ENCODE measurements around the gene SLC9A9.
"Not testable (repeated sequence)": the region's sequence is repeated elsewhere in the genome, so short reads cannot be mapped to it uniquely, and the experiment has no call there.

Gene SLC9A9

GRCh38 chr3:143808030-143808429, 40.2 kb downstream of the SLC9A9 start:
- DNase-seq = no peak

- DNase-seq = no peak
Measured at GRCh38 chr3:143806038-143806437, 42.2 kb downstream of the SLC9A9 start.

GRCh38 chr3:143805476-143805875, 42.8 kb downstream of the SLC9A9 start:
- not testable (repeated sequence) for DNase-seq

- not testable (repeated sequence) for DNase-seq
Measured at GRCh38 chr3:143801046-143801445, 47.2 kb downstream of the SLC9A9 start.

GRCh38 chr3:143798151-143798550, 50.1 kb downstream of the SLC9A9 start:
- not testable (repeated sequence) for DNase-seq

- no peak for DNase-seq
Measured at GRCh38 chr3:143795874-143796273, 52.4 kb downstream of the SLC9A9 start.

GRCh38 chr3:143794793-143795462, 53.3 kb downstream of the SLC9A9 start:
- DNase-seq = no peak

- DNase-seq = no peak
Measured at GRCh38 chr3:143793971-143794370, 54.3 kb downstream of the SLC9A9 start.

GRCh38 chr3:143791386-143791785, 56.9 kb downstream of the SLC9A9 start:
- no peak for DNase-seq

- no peak for DNase-seq
Measured at GRCh38 chr3:143786219-143787191, 61.8 kb downstream of the SLC9A9 start.

- no peak for DNase-seq
Measured at GRCh38 chr3:143784446-143784845, 63.8 kb downstream of the SLC9A9 start.

- no peak for DNase-seq
Measured at GRCh38 chr3:143783851-143784370, 64.4 kb downstream of the SLC9A9 start.

- peak; percentile 23 for DNase-seq
Measured at GRCh38 chr3:143775459-143775858, 72.8 kb downstream of the SLC9A9 start.

GRCh38 chr3:143771939-143772338, 76.3 kb downstream of the SLC9A9 start:
- DNase-seq = no peak

GRCh38 chr3:143771258-143771657, 77.0 kb downstream of the SLC9A9 start:
- no peak for DNase-seq

GRCh38 chr3:143770391-143770790, 77.9 kb downstream of the SLC9A9 start:
- no peak for DNase-seq

GRCh38 chr3:143769616-143770015, 78.7 kb downstream of the SLC9A9 start:
- DNase-seq = no peak

- no peak for DNase-seq
Measured at GRCh38 chr3:143764840-143765239, 83.4 kb downstream of the SLC9A9 start.

- DNase-seq = no peak
Measured at GRCh38 chr3:143763564-143764162, 84.6 kb downstream of the SLC9A9 start.

GRCh38 chr3:143757691-143758090, 90.6 kb downstream of the SLC9A9 start:
- no peak for DNase-seq

GRCh38 chr3:143755978-143756377, 92.3 kb downstream of the SLC9A9 start:
- DNase-seq = no peak

GRCh38 chr3:143754090-143754489, 94.2 kb downstream of the SLC9A9 start:
- DNase-seq = no peak

GRCh38 chr3:143753456-143753855, 94.8 kb downstream of the SLC9A9 start:
- DNase-seq = no peak
